GM18858 (cell line): ENCODE measurements around the gene MRPL49.

ENCODE experiments used
- ATAC-seq: cut with Tn5 transposase; IDR thresholded peaks from one replicate; pipeline ENCODE4 v1.9.1; 2021; ENCODE audit not compliant: unreplicated experiment

MRPL49 gene

DNA sequence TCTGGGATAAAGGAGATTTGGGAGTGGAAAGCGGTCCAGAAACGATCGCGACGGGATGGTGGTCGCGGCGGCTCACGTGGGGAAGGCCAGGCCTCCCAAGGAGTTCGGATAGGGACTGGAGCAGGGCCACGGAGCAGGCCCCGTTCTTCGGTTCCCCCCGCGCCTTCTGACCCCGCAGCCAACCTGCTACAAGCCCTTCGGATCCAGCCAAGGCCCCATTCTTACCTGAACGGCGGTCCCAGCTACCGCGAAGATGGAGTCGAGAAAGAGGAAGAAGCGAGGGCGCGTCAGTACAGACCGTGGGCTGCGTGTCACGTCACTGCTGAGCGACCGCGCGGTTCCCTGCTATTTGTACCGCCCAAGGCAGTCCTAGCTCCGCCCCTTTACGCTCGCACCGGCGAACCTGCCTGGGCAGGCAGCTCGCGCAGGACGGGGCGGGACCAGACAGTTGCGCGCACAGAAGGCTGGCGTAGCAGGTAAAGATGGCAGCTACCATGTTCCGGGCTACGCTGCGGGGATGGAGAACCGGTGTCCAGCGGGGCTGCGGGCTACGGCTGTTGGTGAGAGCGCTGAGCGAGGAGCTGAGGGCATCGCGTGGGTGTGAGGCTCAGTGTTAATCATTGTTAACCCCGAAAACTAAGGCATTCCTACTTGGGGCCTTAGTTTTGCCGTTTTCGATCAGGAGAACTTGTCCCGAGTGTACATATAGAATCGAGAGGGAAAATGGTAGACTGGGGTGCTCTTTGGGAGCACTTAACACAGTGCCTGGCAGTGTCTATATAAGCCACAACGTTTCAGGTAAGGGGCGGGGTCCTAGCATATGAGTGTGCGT is at the start of gene MRPL49, which contains the start of gene FAU:
Gene MRPL49 (plus strand): TSS at position 457 of the 832 bp plus-strand sequence. CDS start 26 bp downstream, at position 483.
Gene FAU (minus strand): TSS at position 270 of the 832 bp plus-strand sequence. CDS start 321 bp downstream, outside the sequence.
- ATAC-seq: peak; percentile 58

DNA sequence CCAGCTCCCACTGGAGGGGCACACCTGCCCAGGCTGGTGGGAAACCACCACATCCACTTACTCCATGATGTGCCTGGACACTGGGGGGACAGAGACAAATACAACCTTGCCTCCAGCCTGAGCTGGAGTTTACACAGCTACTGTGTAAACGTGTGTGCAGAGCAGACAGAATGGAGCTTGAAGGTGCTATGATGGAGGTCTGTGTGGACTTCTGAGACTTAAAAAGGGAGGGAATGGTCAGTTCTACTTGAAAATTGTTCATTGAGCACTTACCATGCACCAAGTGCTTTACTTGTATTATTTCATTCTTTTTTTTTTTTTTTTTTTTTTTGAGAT is 49.5 kb upstream of the MRPL49 start:
- no peak for ATAC-seq

DNA sequence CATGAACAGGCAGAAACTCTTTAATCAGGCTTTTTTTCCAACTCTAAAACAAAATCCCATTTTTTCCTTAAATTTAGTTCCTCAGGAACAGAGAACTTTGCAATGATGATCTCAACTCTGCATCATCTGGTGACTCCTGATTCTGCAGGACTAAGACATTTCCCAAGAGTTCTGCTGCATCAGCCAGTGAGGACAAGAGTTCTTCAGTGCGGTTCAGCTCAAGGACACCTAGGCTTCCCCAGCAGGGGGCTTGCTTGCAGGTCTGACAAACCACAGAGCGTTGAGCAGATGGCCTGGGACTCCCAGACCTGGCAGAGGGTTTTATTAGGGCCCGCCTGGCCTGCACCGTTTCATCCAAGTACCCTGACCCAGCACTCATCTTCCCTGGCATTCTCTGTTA is 44.7 kb upstream of the MRPL49 start:
- ATAC-seq: no peak

GRCh38 chr11:65078151-65078550 is 44.0 kb upstream of the MRPL49 start:
- ATAC-seq: no peak

GRCh38 chr11:65078786-65079342 is 43.3 kb upstream of the MRPL49 start:
- ATAC-seq: no peak

GRCh38 chr11:65083134-65083833 is 38.8 kb upstream of the MRPL49 start:
- ATAC-seq: no peak

GRCh38 chr11:65083834-65084597 is 38.1 kb upstream of the MRPL49 start, which contains the start of the genes CDCA5 and ZFPL1:
Gene CDCA5 (minus strand): TSS chr11:65084040. CDS start chr11:65083978, 62 bp downstream.
Gene ZFPL1 (plus strand): TSS chr11:65084222. CDS start chr11:65084699, 477 bp downstream.
- peak; percentile 64 for ATAC-seq

GRCh38 chr11:65084598-65085375 is 37.3 kb upstream of the MRPL49 start:
- ATAC-seq: no peak

GRCh38 chr11:65085446-65085845 is 36.7 kb upstream of the MRPL49 start:
- no peak for ATAC-seq

- no peak for ATAC-seq
Observed at GRCh38 chr11:65086809-65087208, 35.3 kb upstream of the MRPL49 start.

DNA sequence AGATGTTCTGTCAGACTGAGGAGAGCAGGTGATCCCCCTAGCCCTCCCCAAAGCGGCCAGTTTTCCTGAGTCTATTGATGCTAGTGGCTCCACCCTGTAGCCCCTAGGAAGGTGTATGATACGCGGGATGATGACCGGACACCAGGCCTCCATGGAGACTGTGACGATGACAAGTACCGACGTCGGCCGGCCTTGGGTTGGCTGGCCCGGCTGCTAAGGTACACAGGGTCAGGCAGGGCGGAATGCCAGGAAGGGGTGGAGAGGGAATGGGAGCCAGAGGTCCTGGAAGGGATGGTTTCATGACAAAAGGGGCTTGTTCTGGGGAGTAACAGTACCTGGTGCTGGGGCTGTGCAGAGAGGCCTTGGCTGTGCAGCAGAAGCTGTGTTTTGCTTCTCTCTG is 34.9 kb upstream of the MRPL49 start:
- ATAC-seq: no peak

DNA sequence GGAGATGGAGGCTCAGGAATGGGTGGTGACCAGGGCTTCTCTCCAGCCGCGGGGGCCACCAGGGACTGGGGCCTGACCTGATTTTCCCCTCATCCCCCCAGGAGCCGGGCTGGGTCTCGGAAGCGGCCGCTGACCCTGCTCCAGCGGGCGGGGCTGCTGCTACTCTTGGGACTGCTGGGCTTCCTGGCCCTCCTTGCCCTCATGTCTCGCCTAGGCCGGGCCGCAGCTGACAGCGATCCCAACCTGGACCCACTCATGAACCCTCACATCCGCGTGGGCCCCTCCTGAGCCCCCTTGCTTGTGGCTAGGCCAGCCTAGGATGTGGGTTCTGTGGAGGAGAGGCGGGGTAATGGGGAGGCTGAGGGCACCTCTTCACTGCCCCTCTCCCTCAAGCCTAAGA is 34.3 kb upstream of the MRPL49 start:
- ATAC-seq: no peak

GRCh38 chr11:65089621-65090020 is 32.5 kb upstream of the MRPL49 start:
- ATAC-seq: no peak

- no peak for ATAC-seq
Observed at GRCh38 chr11:65090628-65091027, 31.5 kb upstream of the MRPL49 start.

DNA sequence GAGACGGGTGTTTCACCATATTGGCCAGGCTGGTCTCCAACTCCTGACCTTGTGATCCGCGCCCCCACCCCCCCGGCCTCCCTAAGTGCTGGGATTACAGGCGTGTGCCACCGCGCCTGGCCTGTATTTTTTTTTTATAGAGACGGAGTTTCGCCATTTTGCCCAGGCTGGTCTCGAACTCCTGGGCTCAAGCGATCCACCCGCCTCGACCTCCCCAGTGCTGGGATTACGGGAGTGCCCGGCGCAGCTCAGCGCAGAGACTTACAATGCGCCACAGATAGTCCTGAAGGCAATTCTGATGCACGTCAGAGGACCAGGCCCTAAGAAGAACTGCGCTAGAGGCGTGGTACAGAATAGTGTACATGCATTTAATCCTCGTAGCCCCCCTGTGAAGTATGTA is 26.7 kb upstream of the MRPL49 start:
- ATAC-seq: no peak

DNA sequence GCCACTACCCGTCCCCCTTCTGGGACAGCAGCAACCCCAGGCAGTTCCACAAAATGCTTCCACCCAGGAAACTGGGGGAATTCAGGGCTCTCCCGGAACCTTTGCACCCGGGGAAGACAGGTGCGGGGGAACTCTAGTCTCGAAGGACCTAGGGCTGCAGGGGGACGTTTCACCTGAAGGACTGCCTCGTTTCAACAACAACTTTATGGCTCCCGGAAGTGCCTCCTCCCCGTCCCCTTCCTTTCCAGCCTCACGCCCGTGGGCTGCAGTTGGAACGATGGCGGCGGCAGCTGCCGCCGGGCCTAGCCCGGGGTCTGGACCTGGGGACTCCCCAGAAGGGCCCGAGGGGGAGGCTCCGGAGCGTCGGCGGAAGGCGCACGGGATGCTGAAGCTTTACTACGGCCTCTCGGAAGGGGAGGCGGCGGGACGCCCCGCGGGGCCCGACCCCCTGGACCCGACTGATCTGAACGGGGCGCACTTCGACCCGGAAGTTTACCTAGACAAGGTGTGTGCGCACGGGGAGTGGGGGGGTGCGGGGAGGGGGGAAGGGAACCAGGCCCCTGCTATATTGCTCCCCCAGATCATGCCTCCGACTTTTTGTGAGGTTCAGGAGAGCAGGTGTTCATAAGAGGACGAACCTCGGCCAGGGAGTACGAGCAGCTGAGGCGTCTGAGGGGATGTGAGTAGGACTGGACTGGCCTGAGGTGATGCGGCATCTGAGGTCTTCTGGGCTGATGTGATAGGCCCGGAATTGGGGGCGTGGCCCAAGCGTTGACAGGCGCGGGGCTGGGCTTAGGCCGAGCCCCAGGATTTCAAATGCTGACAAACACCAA is 25.9 kb upstream of the MRPL49 start, which contains the start of gene VPS51:
Gene VPS51 (plus strand): TSS at position 241 of the 833 bp plus-strand sequence. CDS start 37 bp downstream, at position 278.
- peak; percentile 71 for ATAC-seq

DNA sequence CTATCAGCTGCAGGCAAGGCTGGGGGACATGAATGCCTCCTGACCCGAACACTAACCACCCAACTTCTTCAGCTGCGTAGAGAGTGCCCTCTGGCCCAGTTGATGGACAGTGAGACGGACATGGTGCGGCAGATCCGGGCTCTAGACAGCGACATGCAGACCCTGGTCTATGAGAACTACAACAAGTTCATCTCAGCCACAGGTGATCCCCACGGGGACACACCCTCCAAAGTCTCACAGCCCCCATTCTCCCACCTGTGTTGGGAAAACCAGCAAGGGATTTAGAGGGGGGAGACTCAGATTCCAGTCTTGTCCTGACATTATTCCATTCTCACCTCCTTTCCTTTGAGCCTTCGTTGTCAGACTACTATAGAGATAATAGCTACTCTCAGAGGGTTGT is 25.2 kb upstream of the MRPL49 start:
- no peak for ATAC-seq

DNA sequence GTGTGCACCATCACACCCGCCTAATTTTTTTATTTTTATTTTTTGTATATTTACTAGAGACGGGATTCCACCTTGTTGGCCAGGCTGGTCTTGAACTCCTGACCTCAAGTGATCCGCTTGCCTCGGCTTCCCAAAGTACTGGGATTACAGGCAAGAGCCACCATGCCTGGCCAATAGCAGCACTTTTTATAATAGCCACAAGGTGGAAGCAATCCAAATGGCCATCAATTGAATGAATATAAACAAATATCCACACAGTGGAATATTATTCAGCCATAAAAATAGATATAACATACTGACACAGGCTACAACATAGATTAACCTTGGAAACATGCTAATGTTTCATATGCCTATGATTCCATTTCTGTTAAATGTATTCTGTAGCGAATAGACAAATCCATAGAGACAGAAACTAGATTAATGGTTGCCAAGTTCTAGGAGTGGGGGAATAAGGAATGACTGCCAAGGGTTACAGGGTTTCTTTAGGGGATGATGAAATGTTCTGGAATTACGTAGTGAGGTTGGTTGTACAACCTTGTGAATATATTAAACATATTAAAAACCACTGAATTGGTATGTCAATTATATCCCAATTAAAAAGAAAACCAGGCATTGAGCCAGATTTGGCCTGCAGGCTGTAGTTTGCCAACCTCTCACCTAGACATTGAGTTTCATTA is 21.3 kb upstream of the MRPL49 start:
- no peak for ATAC-seq
